Measurements from ENCODE around the gene FANCE.
"Not testable (repeated sequence)": the region's sequence is repeated elsewhere in the genome, so short reads cannot be mapped to it uniquely, and the experiment has no call there.

Gene FANCE

DNA sequence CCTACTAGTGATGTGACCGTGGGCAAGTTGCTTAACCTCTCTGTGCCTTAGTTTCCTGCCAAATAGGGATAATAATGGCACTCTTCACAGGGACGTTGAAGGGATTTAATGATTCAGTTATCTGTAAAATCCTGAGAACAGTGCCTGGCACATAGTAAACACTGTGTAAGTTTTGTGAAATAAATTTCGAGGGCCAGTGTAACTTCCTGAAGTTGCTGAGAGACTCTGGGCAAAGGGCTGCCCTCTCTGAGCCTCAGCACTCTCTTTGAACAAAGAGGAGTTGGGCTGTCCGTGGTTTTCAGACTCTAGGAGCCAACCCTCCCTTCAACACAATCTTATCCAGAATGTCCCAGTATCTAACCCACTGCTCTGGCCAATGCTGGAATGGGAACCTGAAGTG lies 47.2 kb downstream of the FANCE start:
- DNase-seq = no peak

GRCh38 chr6:35500782-35501181 lies 48.6 kb downstream of the FANCE start:
- DNase-seq = peak; percentile 78

DNA sequence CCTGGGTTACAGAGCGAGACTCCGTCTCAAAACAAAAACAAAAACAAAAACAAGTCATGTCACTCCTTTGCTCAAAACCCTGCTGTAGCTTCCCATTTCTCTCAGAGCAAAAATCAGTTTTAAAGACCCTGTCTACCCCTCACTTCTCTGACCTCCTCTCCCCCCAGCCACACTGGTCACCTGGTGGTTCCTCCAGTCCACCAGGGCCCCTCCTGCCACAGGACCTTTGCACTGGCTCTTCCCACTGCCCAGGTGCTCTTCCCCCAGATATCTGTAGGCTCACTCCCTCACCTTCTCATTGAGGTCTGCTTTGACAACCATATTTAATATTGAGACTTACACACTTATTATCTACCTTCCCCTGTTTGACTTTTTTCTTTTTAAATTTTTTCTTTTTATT lies 49.6 kb downstream of the FANCE start:
- no peak for DNase-seq

GRCh38 chr6:35503534-35503933 lies 51.4 kb downstream of the FANCE start:
- no peak for DNase-seq

DNA sequence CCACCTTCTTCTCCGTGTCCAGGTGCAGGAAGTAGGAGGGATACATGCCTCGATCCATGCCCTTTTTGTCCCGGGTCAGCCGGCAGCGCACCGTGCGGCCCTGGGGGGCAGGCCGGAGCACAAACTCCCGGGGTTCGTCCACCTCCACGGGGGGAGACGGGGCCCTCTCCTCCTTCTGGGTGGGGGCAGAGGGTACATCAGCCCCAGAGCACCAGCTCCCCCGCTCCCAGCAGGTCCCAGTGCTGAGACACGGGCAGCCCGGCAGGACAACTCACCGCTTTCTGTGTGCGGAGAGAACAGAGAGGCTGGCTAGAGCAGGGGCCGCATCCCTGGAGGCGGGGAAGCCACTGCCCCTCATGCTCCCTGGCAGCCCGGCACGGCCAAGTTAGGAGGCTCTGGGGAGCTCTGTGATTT lies 53.9 kb downstream of the FANCE start:
- no peak for DNase-seq

- DNase-seq = no peak
These were observed 54.4 kb downstream of the FANCE start for GRCh38 chr6:35506536-35506935.

GRCh38 chr6:35507221-35507620 lies 55.1 kb downstream of the FANCE start:
- DNase-seq = no peak

DNA sequence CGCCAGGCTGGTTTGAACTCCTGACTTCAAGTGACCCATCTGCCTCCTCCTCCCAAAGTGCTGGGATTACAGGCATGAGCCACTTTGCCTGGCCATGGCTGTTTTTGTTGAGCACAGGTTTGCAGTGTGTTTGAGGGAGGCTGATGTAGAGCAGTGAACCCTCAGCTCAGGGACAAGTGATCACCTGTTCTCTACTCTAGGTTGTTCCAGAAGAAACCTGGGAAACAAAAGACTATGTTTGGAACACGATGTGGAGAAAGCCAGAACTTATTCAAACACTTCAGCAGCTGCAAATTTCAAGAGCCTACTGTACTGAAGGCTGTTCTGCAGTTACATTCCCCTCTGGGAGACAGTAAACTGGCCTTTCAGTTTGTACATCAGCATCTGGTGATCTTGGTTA lies 55.9 kb downstream of the FANCE start:
- DNase-seq = no peak

GRCh38 chr6:35508542-35508941 lies 56.4 kb downstream of the FANCE start:
- no peak for DNase-seq

GRCh38 chr6:35510916-35511561 lies 58.9 kb downstream of the FANCE start:
- DNase-seq = no peak

DNA sequence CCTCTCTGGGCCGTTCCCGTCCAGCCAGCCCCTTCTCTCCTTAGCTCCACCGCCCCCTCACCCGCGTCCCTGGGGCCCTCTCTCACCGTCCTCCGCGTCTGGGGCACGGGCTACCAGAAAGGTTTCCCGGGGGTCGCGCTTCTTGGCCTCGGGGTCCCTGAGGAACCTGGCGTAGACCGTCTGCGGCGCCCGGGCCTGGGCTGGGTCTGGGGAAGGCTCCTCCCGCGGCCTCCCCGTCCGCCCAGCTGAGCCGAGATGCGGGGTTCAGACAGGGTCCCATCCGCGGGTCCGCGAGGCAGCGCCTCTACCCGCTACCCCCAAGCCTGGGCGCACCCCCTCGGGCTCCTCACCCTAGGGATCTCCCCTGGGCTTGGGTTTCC lies 59.4 kb downstream of the FANCE start:
- DNase-seq = no peak

- no peak for DNase-seq
These were observed 59.9 kb downstream of the FANCE start for GRCh38 chr6:35512006-35512405.

DNA sequence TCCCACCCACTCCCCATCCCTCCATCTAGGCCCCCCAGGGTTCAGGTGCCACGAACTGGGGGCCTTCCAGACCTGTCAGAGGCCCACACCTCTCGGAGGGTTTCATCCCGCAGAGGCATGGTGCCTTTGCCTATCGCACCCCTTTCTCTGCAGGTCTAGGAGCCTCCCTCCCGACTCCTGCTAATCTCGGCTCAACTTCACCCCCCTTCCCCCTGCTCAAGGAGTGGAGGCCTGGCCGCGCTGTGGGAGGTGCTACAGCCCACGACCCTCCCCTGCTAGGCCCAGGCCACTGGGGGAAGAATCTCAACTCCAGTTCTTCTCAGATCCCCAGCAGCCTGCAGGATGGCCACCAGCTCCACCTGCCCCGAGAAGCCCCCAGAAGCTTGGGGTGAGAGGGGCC lies 60.6 kb downstream of the FANCE start, which contains the start of gene TULP1:
TSS of gene TULP1 (minus strand) at position 157 of the 400 bp plus-strand sequence. CDS start at position 119, 38 bp downstream.
- DNase-seq = no peak

- no peak for DNase-seq
These were observed 62.4 kb downstream of the FANCE start for GRCh38 chr6:35514587-35514986.

DNA sequence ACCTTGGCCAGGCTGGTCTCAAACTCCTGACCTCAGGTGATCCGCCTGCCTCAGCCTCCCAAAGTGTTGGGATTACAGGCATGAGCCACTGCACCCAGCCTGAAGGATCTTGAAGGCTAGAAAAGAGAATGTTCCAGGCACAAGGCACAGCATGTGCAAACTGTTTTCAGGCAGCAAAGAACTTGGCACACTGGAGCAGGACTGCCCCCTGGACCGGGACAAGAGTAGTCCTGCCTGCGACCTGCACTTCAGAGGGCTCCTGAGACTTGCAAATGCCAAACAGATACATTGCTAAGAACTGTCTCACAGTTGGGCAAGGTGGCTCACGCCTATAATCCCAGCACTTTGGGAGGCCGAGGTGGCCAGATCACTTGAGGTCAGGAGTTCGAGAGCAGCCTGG lies 63.8 kb downstream of the FANCE start:
- DNase-seq = not testable (repeated sequence)
